ENCODE results near the gene WDFY4.

WDFY4 gene

GRCh38 chr10:49000437-49001398 lies 316.0 kb downstream of the WDFY4 start:
- TF ChIP-seq CTCF (conservative IDR thresholded peaks at IDR 0.05; ENCODE audit: low read length) = no peak
- TF ChIP-seq EZH2phosphoT487 (IDR thresholded peaks at IDR 0.05; ENCODE audit: borderline replicate concordance) = no peak
- Histone ChIP-seq H3K4me3 (ENCODE audit: low read length, poor library complexity, severe bottlenecking) (no peak overlapping the region), H2AFZ (ENCODE audit: low read length) (no peak overlapping the region), H3K4me2 (ENCODE audit: low read depth, low read length, poor library complexity, severe bottlenecking) (no peak overlapping the region), H3K9me2 (replicated peaks; ENCODE audit: low read depth, low read length) (no peaks in the 10 kb centered on the region), H3K9ac (ENCODE audit: low read depth, low read length, poor library complexity, severe bottlenecking) (no peak overlapping the region), H3K79me2 (ENCODE audit: insufficient read depth, low read length) (no peaks in the 10 kb centered on the region), H3F3A (ENCODE audit: low read depth) (no peaks in the 10 kb centered on the region), H3K27me3 (ENCODE audit: insufficient read depth, low read length, poor library complexity, severe bottlenecking) (no peaks in the 10 kb centered on the region), H3K36me3 (ENCODE audit: insufficient read depth, low read length) (no peaks in the 10 kb centered on the region), H4K20me1 (ENCODE audit: insufficient read depth, low read length, poor library complexity, severe bottlenecking) (no peaks in the 10 kb centered on the region), H3K4me1 (ENCODE audit: insufficient read depth, low read length, poor library complexity, severe bottlenecking) (no peaks in the 10 kb centered on the region), H3K9me3 (ENCODE audit: insufficient read depth, low read depth, low read length) (no peaks in the 10 kb centered on the region)

- no peaks in the 10 kb centered on the region for H3K27me3 ChIP-seq (ENCODE audit: insufficient read depth, low read length, poor library complexity, severe bottlenecking)
- H3K4me3 ChIP-seq (ENCODE audit: low read length, poor library complexity, severe bottlenecking) = no peak overlapping the region
- no peaks in the 10 kb centered on the region for H3K36me3 ChIP-seq (ENCODE audit: insufficient read depth, low read length)
- H3F3A ChIP-seq (ENCODE audit: low read depth) = no peaks in the 10 kb centered on the region
- no peak overlapping the region for H3K4me2 ChIP-seq (ENCODE audit: low read depth, low read length, poor library complexity, severe bottlenecking)
- TF ChIP-seq EZH2phosphoT487 (IDR thresholded peaks at IDR 0.05; ENCODE audit: borderline replicate concordance) (no peak), CTCF (conservative IDR thresholded peaks at IDR 0.05; ENCODE audit: low read length) (no peak)
- no peak overlapping the region for H3K9ac ChIP-seq (ENCODE audit: low read depth, low read length, poor library complexity, severe bottlenecking)
- H3K9me2 ChIP-seq (replicated peaks; ENCODE audit: low read depth, low read length) = no peaks in the 10 kb centered on the region
- H3K9me3 ChIP-seq (ENCODE audit: insufficient read depth, low read depth, low read length) = no peaks in the 10 kb centered on the region
- H3K79me2 ChIP-seq (ENCODE audit: insufficient read depth, low read length) = no peaks in the 10 kb centered on the region
- no peak overlapping the region for H2AFZ ChIP-seq (ENCODE audit: low read length)
- no peaks in the 10 kb centered on the region for H3K4me1 ChIP-seq (ENCODE audit: insufficient read depth, low read length, poor library complexity, severe bottlenecking)
- no peaks in the 10 kb centered on the region for H4K20me1 ChIP-seq (ENCODE audit: insufficient read depth, low read length, poor library complexity, severe bottlenecking)
These were observed 316.7 kb downstream of the WDFY4 start for GRCh38 chr10:49001402-49001801.

GRCh38 chr10:49001870-49002672 lies 317.4 kb downstream of the WDFY4 start:
- H2AFZ ChIP-seq (ENCODE audit: low read length) = no peak overlapping the region
- no peaks in the 10 kb centered on the region for H3K9me2 ChIP-seq (replicated peaks; ENCODE audit: low read depth, low read length)
- no peaks in the 10 kb centered on the region for H4K20me1 ChIP-seq (ENCODE audit: insufficient read depth, low read length, poor library complexity, severe bottlenecking)
- H3K4me3 ChIP-seq (ENCODE audit: low read length, poor library complexity, severe bottlenecking) = no peak overlapping the region
- H3K4me2 ChIP-seq (ENCODE audit: low read depth, low read length, poor library complexity, severe bottlenecking) = no peak overlapping the region
- no peaks in the 10 kb centered on the region for H3F3A ChIP-seq (ENCODE audit: low read depth)
- no peaks in the 10 kb centered on the region for H3K4me1 ChIP-seq (ENCODE audit: insufficient read depth, low read length, poor library complexity, severe bottlenecking)
- no peaks in the 10 kb centered on the region for H3K27me3 ChIP-seq (ENCODE audit: insufficient read depth, low read length, poor library complexity, severe bottlenecking)
- no peaks in the 10 kb centered on the region for H3K79me2 ChIP-seq (ENCODE audit: insufficient read depth, low read length)
- no peak overlapping the region for H3K9ac ChIP-seq (ENCODE audit: low read depth, low read length, poor library complexity, severe bottlenecking)
- no peak for TF ChIP-seq EZH2phosphoT487 (IDR thresholded peaks at IDR 0.05; ENCODE audit: borderline replicate concordance)
- TF ChIP-seq CTCF (conservative IDR thresholded peaks at IDR 0.05; ENCODE audit: low read length) = no peak
- no peaks in the 10 kb centered on the region for H3K36me3 ChIP-seq (ENCODE audit: insufficient read depth, low read length)
- no peaks in the 10 kb centered on the region for H3K9me3 ChIP-seq (ENCODE audit: insufficient read depth, low read depth, low read length)
